NCI-H2196 treated with DMSO at 0.1 percent for 48 hours (cell line): Measurements from ENCODE around the gene PIGB.
"Not testable (repeated sequence)": the region's sequence is repeated elsewhere in the genome, so short reads cannot be mapped to it uniquely, and the experiment has no call there.

Source experiments
- DNase-seq: peaks from one replicate; lab custom pipeline; 2025; ENCODE audit not compliant: unreplicated experiment; lab: John Stamatoyannopoulos, UW

Gene PIGB

GRCh38 chr15:55297315-55297714, 21.7 kb upstream of the PIGB start:
- DNase-seq = no peak

GRCh38 chr15:55302801-55303200, 16.2 kb upstream of the PIGB start:
- DNase-seq = not testable (repeated sequence)

- no peak for DNase-seq
Measured at GRCh38 chr15:55319537-55320237, 665 bp downstream of the PIGB start.

- no peak for DNase-seq
Measured at GRCh38 chr15:55320238-55320550, 1.2 kb downstream of the PIGB start.

GRCh38 chr15:55320963-55321362, 1.9 kb downstream of the PIGB start:
- no peak for DNase-seq

GRCh38 chr15:55322467-55322866, 3.4 kb downstream of the PIGB start:
- no peak for DNase-seq

GRCh38 chr15:55327387-55327786, 8.4 kb downstream of the PIGB start:
- no peak for DNase-seq

- DNase-seq = no peak
Measured at GRCh38 chr15:55334371-55334770, 15.3 kb downstream of the PIGB start.

- DNase-seq = no peak
Measured at GRCh38 chr15:55334997-55335396, 16.0 kb downstream of the PIGB start.

- DNase-seq = no peak
Measured at GRCh38 chr15:55337160-55337559, 18.1 kb downstream of the PIGB start.

- no peak for DNase-seq
Measured at GRCh38 chr15:55343168-55343567, 24.1 kb downstream of the PIGB start.

- DNase-seq = no peak
Measured at GRCh38 chr15:55344206-55344605, 25.2 kb downstream of the PIGB start.

GRCh38 chr15:55348281-55348778, 29.3 kb downstream of the PIGB start:
- no peak for DNase-seq

GRCh38 chr15:55349282-55349681, 30.3 kb downstream of the PIGB start:
- no peak for DNase-seq

GRCh38 chr15:55353025-55353424, 34.0 kb downstream of the PIGB start:
- no peak for DNase-seq

GRCh38 chr15:55356985-55357585, 38.1 kb downstream of the PIGB start:
- no peak for DNase-seq

GRCh38 chr15:55357774-55358173, 38.8 kb downstream of the PIGB start:
- DNase-seq = no peak

GRCh38 chr15:55358471-55358870, 39.4 kb downstream of the PIGB start:
- DNase-seq = no peak

GRCh38 chr15:55360256-55360655, 41.2 kb downstream of the PIGB start:
- DNase-seq = no peak

GRCh38 chr15:55361048-55361447, 42.0 kb downstream of the PIGB start:
- no peak for DNase-seq

- DNase-seq = no peak
Measured at GRCh38 chr15:55362641-55363040, 43.6 kb downstream of the PIGB start.

- no peak for DNase-seq
Measured at GRCh38 chr15:55366981-55367380, 48.0 kb downstream of the PIGB start.
